CD4-positive, alpha-beta T cell treated with Interferon gamma for 1 hour (primary cell): ENCODE measurements around the gene SLU7.

Source experiments
- DNase-seq: peaks from one replicate; pipeline ENCODE4 v3.0.0-alpha.2; 2020

The SLU7 gene

DNA sequence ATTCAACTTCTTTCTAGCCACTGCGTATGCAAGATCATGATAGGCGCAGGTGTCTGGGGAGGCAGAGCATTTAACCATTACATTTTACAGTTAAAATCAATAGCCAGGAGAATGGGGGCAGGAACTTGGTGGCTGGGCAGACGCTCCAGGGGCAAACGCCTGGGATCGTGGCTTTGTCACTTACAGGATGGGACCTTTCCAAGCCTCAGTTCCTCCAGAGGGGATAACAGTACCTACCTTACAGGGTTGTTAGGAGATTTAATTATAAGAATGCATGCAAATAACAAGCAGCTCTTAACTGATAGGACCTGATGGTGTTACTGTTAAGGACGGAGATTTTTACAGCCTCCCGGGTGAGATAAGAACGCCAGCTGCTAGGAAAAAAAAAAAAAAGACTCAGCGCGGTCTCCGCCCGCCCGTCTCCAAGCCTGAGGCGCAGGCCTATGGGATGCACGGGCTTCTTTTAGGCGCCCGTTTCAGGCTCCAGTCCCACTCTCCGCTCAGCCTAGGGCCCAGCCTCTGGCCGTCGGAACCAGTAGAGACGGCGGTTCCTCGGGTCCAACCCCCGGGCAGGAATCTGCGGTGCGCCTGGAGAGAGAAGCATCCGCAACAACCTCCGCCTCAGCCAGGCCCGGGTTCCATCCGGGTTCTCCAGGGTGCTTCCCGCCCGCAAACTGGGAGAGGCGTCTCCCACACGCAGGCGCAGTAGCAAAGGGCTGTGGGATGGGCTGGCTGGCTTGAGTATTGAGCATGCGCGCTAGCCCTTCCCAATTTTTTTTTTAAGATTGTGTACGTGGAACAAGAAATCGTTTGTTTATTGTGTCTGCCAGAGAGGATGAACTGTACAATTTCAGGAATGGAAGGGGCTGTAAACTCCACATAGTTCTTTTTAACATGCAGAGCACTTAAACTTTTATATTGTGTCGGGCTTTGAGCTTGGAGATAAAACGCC lies 19.2 kb downstream of the SLU7 start, which contains the start of gene FAM200C:
Gene FAM200C, minus strand, starts transcription at position 653 of the 952 bp plus-strand sequence. CDS start 4,564 bp downstream, outside the sequence.
- DNase-seq = peak; percentile 79

DNA sequence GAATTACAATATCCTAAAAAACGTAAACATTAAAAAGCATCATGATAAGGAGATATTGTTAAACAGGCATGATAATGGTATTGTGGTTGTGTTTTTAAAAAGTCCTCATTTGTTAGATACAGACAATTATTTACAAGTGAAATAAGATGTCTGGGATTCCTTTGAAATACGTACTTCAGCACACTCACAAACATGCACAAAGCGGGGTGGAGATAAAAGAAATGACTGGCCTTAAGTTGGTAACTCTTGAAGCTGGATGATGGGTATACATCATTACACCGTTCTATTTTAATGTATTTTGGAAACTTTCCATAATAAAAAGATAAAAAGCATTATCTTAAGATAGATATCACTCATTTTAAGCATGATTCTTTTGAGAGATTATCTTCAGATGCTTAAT lies 20.1 kb downstream of the SLU7 start:
- no peak for DNase-seq

DNA sequence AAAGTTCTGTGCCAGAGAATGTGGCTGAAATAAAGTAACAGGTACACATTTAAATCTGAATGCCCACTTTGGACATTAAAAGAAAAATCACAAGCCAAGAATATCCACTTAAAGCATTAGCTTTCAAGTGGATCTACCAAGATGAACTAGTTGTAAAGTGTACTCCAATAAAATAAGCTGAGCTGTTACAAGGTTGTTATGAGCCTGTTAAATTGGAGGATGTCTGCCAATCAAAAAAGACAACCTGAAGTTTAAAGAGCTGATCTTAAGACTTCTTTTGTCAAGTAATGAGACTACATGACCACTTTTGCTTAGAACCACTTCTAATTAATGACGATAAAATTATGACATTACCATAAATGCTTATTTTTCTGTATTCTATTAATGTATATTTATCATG lies 21.4 kb downstream of the SLU7 start:
- no peak for DNase-seq

DNA sequence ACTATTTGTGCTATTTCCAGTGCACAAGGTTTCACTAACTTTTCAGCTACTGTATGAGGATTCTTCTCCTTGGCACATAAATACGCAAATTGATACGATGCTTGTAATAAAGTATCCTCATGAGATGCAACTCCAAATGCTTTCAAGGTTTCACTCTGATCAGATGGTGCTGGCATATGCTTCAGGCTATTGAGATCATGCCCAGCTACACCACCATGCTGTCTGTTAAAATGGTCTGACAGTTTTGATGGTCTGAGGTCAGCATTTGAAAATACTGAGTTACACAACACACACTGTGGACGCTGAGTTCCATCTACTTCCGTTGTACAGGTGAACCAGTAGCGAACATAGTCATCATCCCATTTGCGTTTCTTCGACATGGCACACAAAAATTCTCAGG lies 23.8 kb downstream of the SLU7 start:
- no peak for DNase-seq

DNA sequence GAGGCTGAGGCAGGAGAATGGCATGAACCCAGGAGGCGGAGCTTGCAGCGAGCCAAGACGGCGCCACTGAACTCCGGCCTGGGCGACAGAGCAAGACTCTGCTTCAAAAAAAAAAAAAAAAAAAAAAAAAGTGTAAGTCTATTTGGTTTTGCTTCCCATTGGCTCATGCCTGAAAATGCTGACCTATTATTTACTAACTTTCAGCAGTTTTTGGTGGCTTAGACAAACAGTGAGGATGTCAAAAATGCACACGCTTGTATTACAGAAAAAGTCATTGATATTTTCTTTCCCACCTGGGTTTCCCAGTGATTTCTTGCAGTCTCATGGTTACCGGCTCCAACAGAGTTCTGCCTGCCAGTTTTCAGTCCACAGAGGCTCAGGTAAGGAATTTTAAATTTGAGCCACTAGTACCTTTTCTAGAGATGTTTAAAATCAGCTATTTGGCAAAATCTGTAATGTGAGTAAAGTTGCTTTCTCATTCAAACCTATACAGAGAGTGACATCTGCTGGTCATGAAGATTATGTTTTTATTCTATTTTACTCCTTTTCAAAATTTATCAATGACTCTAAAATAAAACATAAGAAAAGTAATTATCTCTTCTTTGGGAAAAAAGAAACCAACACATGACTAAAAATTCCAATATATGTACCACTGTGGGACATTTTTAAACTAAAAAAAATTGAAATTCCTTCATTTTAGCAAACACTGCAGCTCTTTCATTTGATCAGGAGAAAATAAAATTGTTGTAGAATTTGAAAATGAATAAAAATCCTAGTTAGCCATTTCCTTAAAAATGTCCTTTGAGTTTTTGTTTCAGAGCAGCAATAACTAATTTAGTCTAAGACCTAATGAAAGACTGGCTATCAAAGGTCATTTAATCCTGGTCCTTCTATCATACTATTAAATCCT lies 27.8 kb downstream of the SLU7 start:
- no peak for DNase-seq

DNA sequence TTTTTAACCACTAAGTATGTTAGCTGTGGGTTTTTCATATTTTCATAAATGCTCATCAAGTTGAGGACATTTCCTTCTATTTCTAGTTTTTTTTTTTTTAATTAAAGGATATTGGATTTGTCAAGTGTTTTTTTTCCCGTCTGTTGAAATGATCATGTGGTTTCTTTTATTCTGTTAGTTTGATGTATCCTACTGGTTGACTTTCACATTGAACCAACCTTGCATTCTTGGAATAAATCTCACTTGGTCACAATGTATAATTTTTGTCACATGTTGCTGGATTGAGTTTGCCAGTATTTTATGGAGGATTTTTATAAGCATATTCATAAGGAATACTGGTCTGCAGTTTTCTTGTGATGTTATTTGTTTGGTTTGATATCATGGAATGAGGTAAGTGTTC lies 31.4 kb downstream of the SLU7 start:
- no peak for DNase-seq

DNA sequence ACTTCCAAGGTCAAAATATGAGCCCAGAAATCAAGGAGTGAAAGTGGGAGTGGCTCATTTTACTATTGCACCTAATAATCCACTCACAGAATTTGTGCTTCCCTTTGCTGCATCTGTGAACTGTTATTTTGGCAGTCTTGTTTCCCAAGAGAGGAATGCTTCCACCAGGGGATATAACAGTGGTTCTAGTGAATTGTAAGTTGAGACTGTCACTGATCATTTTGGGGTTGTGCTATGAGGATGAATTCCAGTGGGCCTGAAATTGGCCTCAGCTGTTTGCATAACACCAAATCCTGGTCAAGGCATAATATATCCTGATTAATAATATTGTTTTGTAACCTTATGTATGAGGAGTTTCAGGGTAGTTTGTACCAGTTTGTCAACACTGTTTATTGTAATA lies 33.4 kb downstream of the SLU7 start:
- no peak for DNase-seq

DNA sequence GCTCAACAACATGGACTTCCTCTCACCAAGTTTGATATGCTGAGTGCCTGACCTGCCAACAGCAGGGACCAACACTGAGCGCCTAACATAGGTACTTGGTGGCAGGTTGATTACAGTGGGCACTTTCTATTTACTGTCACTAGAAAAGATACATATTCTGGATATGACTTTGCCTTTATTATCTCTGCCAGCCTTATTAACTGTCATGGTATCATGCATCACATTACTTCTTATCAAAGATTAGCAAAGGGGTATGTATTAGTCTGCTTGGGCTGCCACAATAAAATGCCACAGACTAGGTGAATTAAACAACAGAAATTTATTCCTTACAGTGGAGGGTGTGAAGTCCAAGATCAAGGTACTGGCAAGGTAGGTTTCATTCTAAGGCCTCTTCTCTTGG lies 34.2 kb downstream of the SLU7 start:
- DNase-seq = no peak

DNA sequence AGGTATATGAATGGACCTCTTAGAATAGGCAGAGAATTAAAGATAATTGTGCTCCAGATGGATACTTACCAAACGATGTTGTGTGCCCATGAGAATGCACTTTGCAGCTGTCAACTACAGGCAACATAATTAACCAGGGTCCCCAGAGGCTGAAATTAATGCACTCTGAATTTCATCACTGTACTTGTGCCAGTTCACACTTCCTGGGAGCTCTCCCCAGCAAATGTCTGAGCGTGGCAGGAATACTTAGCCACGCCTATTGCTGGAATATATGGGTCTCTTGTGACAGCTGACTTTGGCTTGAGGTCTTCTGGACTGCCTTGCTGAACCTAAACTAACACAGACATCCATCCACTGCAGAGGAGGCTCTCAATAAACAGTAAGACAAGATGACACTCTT lies 36.5 kb downstream of the SLU7 start:
- no peak for DNase-seq

DNA sequence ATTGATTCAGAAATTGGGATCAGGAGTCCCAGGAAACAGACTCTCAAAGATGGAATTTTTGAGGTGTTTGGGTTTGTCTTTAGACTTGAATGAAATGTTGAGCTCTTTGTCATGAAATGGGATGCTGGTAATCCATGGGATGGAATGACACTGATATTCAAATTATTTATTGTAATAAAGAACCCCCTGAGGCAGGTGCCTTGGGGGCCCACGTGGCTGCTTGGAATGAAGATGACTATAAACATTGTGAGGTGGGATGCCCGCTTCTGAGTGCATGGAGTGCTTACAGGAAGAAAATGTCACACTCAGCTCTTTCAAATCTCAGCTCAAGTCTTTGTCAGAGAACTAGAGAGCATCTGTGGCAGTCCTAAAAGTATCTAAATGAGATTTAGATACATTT lies 38.8 kb downstream of the SLU7 start:
- no peak for DNase-seq

DNA sequence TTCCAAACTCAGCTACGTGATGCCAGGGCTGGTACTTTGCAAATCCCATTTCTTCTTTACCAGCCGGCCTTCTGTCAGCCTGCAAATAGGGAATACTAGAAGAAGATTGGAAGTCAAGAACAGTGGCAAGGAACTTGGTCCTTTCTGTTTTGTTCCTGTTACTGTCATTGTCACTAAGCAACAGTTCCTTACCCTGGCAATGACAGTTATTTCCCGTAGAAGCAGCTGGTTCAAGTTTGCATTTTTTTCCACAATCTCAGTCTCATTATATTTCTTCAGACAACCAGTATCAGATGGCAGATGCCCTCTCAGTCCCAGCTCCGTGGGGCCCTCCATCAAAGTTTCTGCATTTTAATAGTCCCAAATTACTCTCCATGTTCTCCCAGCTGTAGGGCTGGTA lies 39.4 kb downstream of the SLU7 start:
- no peak for DNase-seq

DNA sequence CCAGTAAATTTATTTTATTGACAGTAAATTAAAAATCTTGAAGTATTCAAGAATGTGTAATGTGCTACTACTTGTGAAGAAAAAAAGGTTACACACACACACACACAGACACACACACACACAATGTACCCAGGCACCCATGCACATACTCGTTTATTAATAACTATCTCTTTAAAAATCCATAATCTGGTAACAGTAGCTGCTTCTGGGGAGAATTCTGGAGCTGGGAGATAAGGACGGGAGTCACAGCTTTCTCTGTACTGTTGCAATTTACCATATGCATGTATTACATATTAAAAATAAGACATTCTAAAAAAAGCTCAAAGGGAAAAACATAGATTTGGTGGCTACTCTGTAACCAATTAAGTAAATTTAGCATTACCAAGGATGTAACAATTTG lies 40.6 kb downstream of the SLU7 start:
- DNase-seq = no peak

DNA sequence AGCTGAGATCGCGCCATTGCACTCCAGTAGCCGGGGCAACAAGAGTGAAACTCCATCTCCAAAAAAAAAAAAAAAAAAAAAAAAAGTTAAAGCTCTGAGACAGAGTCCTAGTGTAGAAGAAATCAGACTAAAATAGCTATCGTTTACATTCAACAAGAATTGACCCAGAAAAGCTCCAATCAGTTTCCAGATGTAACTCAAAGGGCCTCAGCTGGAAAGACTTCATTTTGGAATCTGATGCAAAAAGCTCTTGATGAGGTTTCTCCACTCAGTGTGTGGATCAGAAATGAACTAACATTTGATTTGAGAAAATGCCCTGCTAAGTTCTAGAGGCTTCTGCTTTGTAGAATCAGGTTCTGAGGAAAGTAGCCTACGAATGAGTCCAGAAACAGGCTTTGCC lies 41.2 kb downstream of the SLU7 start:
- no peak for DNase-seq

DNA sequence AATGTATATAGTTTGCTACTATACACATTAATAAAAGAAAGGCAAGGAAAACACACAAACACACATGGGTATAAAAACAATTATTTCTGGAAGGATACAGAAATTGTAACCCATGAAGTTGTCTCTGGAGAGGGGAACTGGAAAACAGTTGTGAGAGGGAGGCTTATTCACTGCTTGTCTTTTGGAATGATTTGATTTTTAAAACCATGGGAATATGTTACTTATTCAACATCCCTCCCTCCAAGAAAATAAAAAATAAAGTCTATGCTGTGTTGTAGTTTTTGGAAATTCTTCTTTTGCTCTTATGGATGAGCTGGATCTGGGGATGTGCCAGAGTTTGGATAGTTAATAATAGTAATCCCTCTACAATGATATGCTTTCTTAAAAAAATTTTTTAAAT lies 42.5 kb downstream of the SLU7 start:
- no peak for DNase-seq

DNA sequence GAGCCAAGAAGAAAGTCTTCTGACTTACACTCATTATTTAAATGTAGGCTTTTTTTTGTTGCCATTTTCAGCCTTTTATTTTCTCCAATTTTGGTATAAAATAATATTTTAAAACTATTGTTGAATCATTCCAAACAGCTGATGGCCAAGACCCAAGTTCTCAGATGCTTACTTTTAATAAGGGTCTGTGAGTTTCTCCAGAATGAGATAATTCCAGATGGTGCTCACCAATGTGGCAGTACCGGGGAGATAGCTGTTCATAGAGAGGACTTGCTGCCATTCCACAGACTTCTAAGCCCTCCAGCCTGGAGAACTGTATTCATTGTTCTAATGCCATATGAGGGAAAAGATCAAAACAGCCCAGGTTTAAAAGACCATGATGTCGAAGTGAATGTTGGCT lies 43.2 kb downstream of the SLU7 start:
- DNase-seq = no peak

DNA sequence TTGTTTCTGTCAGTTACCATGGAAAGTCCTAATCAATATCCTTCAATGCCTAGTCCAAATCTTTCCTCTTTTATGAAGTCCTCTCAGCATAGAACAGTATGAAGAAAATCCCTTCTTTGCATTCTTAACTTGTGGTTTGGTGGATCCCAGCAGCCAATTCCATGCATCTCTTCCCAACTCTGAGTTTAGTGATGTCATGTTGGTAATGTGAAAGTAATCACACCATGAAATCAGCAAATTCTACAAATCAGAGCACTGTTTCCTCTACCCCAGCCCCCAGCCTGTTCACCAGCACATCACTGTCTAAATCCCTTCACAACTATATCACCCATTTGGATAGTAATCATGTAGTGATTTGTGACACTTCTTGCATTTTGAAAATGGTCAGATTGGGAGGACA lies 43.7 kb downstream of the SLU7 start:
- no peak for DNase-seq

DNA sequence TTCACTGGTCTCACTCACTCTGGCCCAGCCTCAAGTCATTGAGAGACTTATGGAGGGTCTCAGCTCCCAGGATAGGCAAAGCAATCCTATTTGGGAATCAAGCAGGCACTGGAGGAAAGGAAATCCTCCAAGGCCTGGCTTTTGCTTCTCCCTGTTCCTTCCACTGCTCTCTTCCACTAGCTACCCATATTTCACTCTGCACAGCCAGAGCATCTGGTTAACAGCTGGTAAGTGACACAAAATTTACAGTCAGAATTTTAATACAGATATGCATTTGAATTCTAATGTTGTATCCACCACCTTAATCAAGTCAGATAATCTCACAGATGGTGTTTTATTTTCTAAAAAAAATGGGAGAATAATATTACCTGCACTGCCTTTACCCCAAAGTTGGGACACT lies 47.6 kb downstream of the SLU7 start:
- no peak for DNase-seq

DNA sequence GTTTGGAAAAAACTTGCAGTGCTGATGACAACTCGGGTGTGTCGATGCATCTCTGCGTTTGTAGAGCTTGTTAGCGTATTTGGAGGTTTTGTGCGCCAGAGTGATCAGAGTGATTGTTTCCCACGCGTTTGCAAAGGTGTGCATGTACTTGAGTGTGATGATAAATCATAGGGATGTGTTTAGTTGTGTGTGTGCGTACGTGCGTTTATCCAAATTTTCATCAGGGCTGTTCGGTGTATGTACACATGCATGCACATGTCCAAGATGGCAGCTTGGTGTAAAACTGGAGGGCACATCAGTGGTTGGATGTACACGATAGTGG lies 48.2 kb downstream of the SLU7 start:
- DNase-seq = no peak

DNA sequence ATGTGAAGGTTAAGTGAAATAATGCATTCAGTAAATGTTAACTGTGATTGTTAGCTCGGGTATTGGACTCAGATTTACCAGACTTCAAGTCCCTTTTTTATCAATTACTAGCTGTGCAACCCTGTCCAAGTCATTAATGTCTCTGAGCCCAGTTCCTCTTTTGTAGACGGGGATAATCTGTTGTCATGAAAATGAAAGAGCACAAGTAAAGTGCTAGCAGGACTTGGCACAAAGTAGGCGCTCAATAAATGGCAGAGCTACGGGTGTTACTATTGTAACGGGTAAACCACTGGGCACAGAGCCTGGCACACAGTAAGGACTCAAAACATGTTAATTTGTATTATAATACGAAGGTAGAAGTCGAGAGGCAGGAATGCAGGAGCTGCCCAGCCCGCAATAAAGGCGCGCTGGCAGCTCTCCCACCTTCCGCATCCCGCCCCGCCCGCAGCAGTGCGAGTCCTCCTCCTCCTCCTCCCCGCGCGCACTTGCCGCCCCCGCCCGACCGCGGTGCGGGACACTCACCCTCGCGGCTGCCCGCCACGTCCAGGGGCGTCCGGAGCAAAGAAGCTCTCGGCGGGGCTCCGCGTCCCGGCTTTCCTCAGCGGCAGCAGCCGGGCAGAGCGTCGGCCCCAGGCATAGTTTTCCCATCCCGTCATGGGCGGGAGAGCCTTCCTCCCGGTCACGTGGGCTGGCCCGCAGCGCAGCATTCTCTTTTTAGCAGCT lies 48.7 kb downstream of the SLU7 start, which contains the start of gene C1QTNF2:
Gene C1QTNF2, minus strand, starts transcription at position 637 of the 723 bp plus-strand sequence. CDS start 15,615 bp downstream, outside the sequence.
- no peak for DNase-seq

DNA sequence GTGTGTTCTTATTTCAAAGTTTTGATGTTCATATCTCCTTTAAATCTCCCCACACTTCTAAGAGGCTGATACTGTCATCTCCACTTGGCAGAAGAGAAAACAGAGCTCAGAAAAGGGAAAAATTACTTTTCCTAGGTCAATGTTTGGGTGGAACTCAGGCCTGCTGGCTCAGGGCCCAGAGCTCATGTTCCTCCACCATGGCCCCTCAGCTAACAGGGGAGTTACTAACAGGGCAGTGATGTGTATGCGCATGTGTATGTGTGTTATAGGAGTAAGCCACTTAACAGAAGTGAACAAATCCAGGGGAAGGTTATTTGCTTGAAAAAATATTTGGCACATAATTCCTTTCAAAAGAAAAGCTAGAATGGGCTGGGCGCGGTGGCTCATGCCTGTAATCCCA lies 51.0 kb downstream of the SLU7 start:
- no peak for DNase-seq

DNA sequence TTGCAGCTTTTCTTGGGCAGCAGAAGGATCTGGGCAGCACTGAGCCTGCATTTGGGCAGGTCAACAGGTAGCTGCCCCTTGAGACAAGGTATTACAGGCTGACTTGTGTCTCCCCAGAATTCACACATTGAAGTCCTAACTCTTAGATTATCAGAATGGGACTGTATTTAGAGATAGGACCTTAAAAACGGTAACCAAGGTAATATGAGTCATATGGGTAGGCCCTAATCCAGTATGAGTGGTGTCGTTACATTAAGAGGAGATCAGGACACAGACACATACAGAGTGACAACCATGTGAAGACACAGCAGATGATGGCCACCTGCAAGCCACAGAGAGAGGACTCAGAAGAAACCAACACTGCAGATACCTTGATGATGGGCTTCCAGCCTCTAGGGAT lies 51.6 kb downstream of the SLU7 start:
- no peak for DNase-seq

DNA sequence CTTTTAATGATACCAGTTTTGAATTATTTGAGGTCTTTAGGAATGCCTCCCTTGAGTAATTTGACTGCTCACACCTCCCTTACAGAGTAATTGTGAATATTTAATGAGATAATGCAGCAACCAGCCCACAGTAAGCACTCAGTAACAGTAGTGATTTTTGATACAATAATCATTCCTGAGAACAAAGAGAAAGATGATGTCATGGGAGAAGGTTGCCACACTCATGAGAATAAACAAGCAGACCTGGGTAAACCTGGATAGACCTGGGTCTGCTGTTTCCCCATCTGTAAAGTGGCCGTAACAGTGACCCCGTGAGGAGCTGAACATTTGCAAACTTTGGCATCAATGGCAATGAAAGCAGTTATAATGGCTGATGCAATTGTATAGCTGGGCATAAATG lies 52.7 kb downstream of the SLU7 start:
- no peak for DNase-seq
